ENCODE data around the gene TMF1.

The TMF1 gene

DNA sequence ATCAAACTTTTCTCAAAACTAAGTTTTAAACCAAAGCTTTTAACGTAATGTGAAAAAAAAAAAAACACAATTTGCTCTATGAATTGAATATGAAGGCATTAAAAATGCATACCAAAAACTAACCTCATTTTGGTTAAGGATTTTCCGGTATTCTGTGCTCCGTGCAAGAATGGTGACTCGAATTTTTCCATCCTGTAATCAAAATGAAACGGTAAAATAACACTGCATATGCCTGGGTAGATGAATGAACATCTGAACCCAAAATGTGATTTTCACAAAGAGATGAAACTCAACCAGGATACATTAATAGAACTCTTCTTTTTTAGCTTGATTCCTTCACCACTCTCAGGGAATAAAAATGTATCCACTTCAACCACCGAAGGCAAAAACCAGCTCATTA is 64.8 kb downstream of the TMF1 start:
- DNase-seq (ENCODE audit: extremely low read depth, low read depth), result no peak
- TF ChIP-seq, protein P1, sequence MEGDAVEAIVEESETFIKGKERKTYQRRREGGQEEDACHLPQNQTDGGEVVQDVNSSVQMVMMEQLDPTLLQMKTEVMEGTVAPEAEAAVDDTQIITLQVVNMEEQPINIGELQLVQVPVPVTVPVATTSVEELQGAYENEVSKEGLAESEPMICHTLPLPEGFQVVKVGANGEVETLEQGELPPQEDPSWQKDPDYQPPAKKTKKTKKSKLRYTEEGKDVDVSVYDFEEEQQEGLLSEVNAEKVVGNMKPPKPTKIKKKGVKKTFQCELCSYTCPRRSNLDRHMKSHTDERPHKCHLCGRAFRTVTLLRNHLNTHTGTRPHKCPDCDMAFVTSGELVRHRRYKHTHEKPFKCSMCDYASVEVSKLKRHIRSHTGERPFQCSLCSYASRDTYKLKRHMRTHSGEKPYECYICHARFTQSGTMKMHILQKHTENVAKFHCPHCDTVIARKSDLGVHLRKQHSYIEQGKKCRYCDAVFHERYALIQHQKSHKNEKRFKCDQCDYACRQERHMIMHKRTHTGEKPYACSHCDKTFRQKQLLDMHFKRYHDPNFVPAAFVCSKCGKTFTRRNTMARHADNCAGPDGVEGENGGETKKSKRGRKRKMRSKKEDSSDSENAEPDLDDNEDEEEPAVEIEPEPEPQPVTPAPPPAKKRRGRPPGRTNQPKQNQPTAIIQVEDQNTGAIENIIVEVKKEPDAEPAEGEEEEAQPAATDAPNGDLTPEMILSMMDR (IDR thresholded peaks at IDR 0.05; ENCODE audit: low read depth, low read length), result no peak

GRCh38 chr3:68986496-68987208 is 65.5 kb downstream of the TMF1 start:
- no peak for DNase-seq (ENCODE audit: extremely low read depth, low read depth)
- TF ChIP-seq, protein P1 (IDR thresholded peaks at IDR 0.05; ENCODE audit: low read depth, low read length), result no peak

DNA sequence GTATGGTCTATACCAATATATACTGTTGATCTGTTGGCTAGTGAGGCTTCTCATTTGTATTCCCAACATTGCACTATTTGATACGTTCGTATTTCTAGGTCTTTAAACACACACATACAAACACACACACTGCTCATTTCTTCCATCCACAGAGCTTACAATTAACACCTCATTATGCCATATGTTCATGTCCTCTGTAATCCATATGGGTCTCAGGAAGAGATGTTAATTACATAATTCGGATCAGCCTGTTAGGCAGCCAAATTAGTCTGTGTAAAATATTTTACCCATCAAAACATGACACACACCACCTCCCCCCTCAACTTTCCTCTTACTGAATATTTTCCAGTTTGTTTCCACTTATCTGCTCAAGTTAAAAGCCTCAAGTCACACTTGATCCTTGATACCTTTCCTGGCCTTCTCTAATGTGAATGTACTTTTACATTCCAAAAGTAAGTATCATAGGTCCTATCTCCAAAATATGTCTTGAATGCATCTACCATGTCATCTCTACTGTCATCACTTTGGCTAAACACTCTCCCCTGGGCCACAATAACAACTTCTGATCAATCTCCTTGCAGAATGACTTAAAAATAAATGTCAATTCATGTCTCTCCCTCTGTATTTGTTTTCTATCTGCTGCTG is 66.9 kb downstream of the TMF1 start:
- DNase-seq (ENCODE audit: extremely low read depth, low read depth), result no peak
- TF ChIP-seq, protein P1 (IDR thresholded peaks at IDR 0.05; ENCODE audit: low read depth, low read length), result no peak

DNA sequence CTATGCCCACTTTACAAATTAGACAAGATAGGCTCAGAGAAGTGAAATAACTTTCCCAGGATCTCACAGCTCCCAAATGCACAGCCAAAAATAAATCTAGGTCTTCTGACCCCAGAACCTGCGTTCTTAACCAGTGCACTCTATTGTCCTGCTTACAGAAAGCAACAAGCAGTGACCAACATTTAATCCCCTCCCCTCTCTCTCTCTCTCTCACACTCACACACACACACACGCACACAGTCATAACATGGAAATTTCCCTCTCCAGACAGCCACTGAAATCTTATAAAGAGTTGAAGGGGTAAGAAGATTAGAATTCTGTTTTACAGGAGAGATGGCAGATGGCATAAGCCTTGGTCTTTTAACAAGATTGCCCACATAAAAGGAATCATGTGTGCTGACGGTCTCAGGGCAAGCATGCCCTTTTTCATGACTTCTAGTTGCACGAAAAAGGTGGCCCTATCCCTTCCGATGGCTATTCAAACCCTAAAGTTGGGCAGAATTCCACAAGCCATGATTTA is 68.1 kb downstream of the TMF1 start:
- TF ChIP-seq, protein P1 (IDR thresholded peaks at IDR 0.05; ENCODE audit: low read depth, low read length), result no peak
- no peak for DNase-seq (ENCODE audit: extremely low read depth, low read depth)

- TF ChIP-seq, protein P1 (IDR thresholded peaks at IDR 0.05; ENCODE audit: low read depth, low read length), result no peak
- DNase-seq (ENCODE audit: extremely low read depth, low read depth), result no peak
Measured at GRCh38 chr3:68977486-68978167, 74.5 kb downstream of the TMF1 start.

DNA sequence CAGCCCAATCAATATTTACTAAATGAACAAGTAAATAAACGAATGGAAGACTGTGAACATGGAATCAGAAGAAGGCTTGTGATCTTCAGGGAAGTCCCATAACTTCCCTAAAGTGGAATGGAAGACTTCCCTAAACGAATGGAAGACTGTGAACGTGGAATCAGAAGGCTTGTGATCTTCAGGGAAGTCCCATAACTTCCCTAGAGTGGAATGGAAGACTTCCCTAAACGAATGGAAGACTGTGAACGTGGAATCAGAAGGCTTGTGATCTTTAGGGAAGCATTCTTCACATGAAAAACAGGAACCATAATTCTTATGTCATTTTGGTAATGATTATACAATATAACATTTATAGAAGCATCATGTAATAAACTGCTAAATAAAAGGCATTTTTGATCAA is 77.4 kb downstream of the TMF1 start:
- TF ChIP-seq, protein P1 (IDR thresholded peaks at IDR 0.05; ENCODE audit: low read depth, low read length), result no peak
- DNase-seq (ENCODE audit: extremely low read depth, low read depth), result no peak

DNA sequence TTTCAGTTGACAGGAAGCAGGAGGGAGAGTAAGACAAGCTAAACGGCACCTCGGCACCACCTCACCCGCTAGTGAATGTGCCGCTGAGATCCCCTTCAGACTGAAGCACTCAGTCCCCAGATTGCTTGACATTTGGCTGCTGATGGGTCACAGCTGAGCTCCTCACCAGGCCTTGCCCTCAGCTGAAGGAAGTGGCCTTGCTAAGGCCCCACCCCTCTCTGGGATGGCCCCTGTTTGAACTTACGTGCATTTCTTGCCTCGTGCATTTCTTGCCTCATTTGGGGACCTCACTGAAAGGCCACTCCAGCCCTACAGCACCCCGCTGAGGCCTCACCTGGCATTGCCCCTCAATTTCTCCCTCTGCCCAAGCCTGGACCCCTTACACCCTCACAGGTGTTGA is 78.5 kb downstream of the TMF1 start:
- TF ChIP-seq, protein P1 (IDR thresholded peaks at IDR 0.05; ENCODE audit: low read depth, low read length), result no peak
- no peak for DNase-seq (ENCODE audit: extremely low read depth, low read depth)
